ENCODE data around the gene SUPT20HL2. TPM values are rescaled to one million over a fixed set of nuclear protein-coding genes. Genes with fewer than 3 reads are reported as not detected.
A peak's percentile ranks its signal among the peaks of the same experiment; 100 is the strongest.

SUPT20HL2 gene
- polyA plus RNA-seq, 1 of the 3 experiments (the other 2 are of a cell fraction) = not detected

DNA sequence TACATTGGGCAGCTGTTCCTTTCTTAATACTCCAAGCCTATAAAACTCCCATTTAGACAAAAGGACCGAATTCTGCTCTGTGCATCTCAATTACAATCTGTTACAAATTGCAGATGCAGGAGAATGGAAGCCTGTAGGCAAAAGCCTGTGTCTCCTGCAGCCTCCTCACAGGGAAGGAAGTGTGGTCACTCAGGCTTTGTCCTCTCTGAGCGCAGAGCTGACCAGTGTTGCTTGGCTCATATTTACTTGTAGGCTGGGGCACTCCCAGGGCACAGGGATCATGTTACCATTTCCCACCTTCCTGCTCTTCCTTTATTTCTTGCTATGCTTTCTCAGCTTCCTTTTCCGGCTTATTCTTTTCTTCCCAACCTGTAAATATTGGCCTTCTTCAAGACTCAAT, 15.7 kb downstream of the SUPT20HL2 start:
- no peaks in the 10 kb centered on the region for H3F3A ChIP-seq (replicated peaks; ENCODE audit: insufficient read depth)
- no peaks in the 10 kb centered on the region for H3K9me2 ChIP-seq
- no peak overlapping the region for H2AFZ ChIP-seq (ENCODE audit: low read depth)
- CTCF ChIA-PET = no interaction called here
- no peaks in the 10 kb centered on the region for H4K20me1 ChIP-seq (ENCODE audit: insufficient read depth)
- H3K79me2 ChIP-seq (ENCODE audit: insufficient read depth) = no peaks in the 10 kb centered on the region
- no peak overlapping the region for H3K27ac ChIP-seq (ENCODE audit: low read depth in 2 of 2, low read length in 1 of 2)
- H3K36me3 ChIP-seq (replicated peaks in 1 of 2; ENCODE audit: control insufficient read depth in 1 of 2, insufficient read depth in 2 of 2, low read length in 1 of 2) = no peaks in the 10 kb centered on the region
- DNase-seq = peak; percentile 21
- H3K9ac ChIP-seq = no peak overlapping the region
- TF ChIP-seq CHD2 (IDR thresholded peaks at IDR 0.05; ENCODE audit: low read length, partially characterized antibody) (no peak), TCF12 (IDR thresholded peaks at IDR 0.05) (no peak), TAF1 (IDR thresholded peaks at IDR 0.05; ENCODE audit: borderline replicate concordance, low read depth, low read length) (no peak), SMC3 (IDR thresholded peaks at IDR 0.05; ENCODE audit: low read depth, low read length) (no peak), FOSL2 (IDR thresholded peaks at IDR 0.05; ENCODE audit: borderline replicate concordance, low read depth) (no peak)
- H3K4me3 ChIP-seq (ENCODE audit: low read depth in 2 of 2, low read length in 1 of 2) = no peak overlapping the region
- POLR2A ChIA-PET = no interaction called here
- H3K4me1 ChIP-seq (ENCODE audit: control insufficient read depth in 1 of 2, insufficient read depth in 2 of 2, low read depth in 1 of 2, low read length in 1 of 2) = no peaks in the 10 kb centered on the region; a peak in 1 of 4 replicates
- no peaks in the 10 kb centered on the region for H3K9me3 ChIP-seq
- H3K27me3 ChIP-seq (ENCODE audit: insufficient read depth) = no peaks in the 10 kb centered on the region; the same call in 1 of the 2 replicates
- 26% methylated on average over 3 of the region's 3 CpGs for WGBS (ENCODE audit: low lambda C conversion rate)
- H3K4me2 ChIP-seq = no peak overlapping the region

- 36% methylated on average over 13 of the region's 13 CpGs for WGBS (ENCODE audit: low lambda C conversion rate)
- Histone ChIP-seq H3K36me3 (replicated peaks in 1 of 2; ENCODE audit: control insufficient read depth in 1 of 2, insufficient read depth in 2 of 2, low read length in 1 of 2) (no peaks in the 10 kb centered on the region), H3K27ac (ENCODE audit: low read depth in 2 of 2, low read length in 1 of 2) (no peak overlapping the region), H3K4me3 (ENCODE audit: low read depth in 2 of 2, low read length in 1 of 2) (no peak overlapping the region), H3K9me3 (no peaks in the 10 kb centered on the region), H3F3A (replicated peaks; ENCODE audit: insufficient read depth) (no peaks in the 10 kb centered on the region), H3K9me2 (no peaks in the 10 kb centered on the region), H2AFZ (ENCODE audit: low read depth) (peak overlapping the region; percentile 43; the same call in 1 of the 2 replicates), H3K9ac (no peak overlapping the region), H4K20me1 (ENCODE audit: insufficient read depth) (no peaks in the 10 kb centered on the region), H3K4me2 (no peak overlapping the region), H3K4me1 (ENCODE audit: control insufficient read depth in 1 of 2, insufficient read depth in 2 of 2, low read depth in 1 of 2, low read length in 1 of 2) (no peaks in the 10 kb centered on the region; a peak in 1 of 4 replicates), H3K79me2 (ENCODE audit: insufficient read depth) (no peaks in the 10 kb centered on the region), H3K27me3 (ENCODE audit: insufficient read depth) (no peaks in the 10 kb centered on the region; the same call in 1 of the 2 replicates)
- DNase-seq = peak; percentile 31
- POLR2A ChIA-PET = no interaction called here
- TF ChIP-seq RAD21 (IDR thresholded peaks at IDR 0.05; ENCODE audit: low read length) = peak; percentile 63
- no peak for TF ChIP-seq FOSL2 (IDR thresholded peaks at IDR 0.05; ENCODE audit: borderline replicate concordance, low read depth)
- no peak for TF ChIP-seq JUND (IDR thresholded peaks at IDR 0.05)
- peak; percentile 23; the same call in 1 of the 2 replicates for TF ChIP-seq SMC3 (IDR thresholded peaks at IDR 0.05; ENCODE audit: low read depth, low read length)
- TF ChIP-seq USF2 (IDR thresholded peaks at IDR 0.05; ENCODE audit: borderline replicate concordance, low read depth, low read length) = no peak
- no peak for TF ChIP-seq ELF1 (IDR thresholded peaks at IDR 0.05)
- no peak for TF ChIP-seq MXI1 (IDR thresholded peaks at IDR 0.05; ENCODE audit: low read depth, low read length)
- peak; percentile 56 for TF ChIP-seq CTCF (IDR thresholded peaks at IDR 0.05)
- TF ChIP-seq, protein P1, sequence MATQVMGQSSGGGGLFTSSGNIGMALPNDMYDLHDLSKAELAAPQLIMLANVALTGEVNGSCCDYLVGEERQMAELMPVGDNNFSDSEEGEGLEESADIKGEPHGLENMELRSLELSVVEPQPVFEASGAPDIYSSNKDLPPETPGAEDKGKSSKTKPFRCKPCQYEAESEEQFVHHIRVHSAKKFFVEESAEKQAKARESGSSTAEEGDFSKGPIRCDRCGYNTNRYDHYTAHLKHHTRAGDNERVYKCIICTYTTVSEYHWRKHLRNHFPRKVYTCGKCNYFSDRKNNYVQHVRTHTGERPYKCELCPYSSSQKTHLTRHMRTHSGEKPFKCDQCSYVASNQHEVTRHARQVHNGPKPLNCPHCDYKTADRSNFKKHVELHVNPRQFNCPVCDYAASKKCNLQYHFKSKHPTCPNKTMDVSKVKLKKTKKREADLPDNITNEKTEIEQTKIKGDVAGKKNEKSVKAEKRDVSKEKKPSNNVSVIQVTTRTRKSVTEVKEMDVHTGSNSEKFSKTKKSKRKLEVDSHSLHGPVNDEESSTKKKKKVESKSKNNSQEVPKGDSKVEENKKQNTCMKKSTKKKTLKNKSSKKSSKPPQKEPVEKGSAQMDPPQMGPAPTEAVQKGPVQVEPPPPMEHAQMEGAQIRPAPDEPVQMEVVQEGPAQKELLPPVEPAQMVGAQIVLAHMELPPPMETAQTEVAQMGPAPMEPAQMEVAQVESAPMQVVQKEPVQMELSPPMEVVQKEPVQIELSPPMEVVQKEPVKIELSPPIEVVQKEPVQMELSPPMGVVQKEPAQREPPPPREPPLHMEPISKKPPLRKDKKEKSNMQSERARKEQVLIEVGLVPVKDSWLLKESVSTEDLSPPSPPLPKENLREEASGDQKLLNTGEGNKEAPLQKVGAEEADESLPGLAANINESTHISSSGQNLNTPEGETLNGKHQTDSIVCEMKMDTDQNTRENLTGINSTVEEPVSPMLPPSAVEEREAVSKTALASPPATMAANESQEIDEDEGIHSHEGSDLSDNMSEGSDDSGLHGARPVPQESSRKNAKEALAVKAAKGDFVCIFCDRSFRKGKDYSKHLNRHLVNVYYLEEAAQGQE (IDR thresholded peaks at IDR 0.05; ENCODE audit: low read depth, low read length) = no peak
- CTCF ChIA-PET = interaction anchor here (0.6 to 3.7 kb wide), 9 partner anchors 10 to 203 kb away, joined by 3 to 27 read pairs (median 6); no protein-coding TSS in a partner anchor
Observed at GRCh38 chrX:24294619-24295018, 19.2 kb downstream of the SUPT20HL2 start.

Data from SK-N-SH (cell line).